SK-N-SH treated with all-trans-retinoic acid at 6 μM for 48 hours (cell line): Measurements from ENCODE around the gene VPS41.

Source experiments
- ATAC-seq: fragments of 200-7000 bp; cut with Tn5 transposase; 3 replicates; pipeline ENCODE4 v1.9.1; 2020; ENCODE audit warnings: mild to moderate bottlenecking, moderate library complexity
- ARNTL ChIP-seq: fragments of 450-650 bp; formaldehyde crosslinking; IDR thresholded peaks from 2 replicates; pipeline ENCODE4 v1.5.0; 2020; ENCODE audit warnings: low read depth, mild to moderate bottlenecking, moderate library complexity, borderline replicate concordance
- BACH2 ChIP-seq: fragments of 250-450 bp; sonication (Bioruptor Pico); IDR thresholded peaks from 2 replicates; pipeline ENCODE4 v1.9.0; 2021; ENCODE audit warnings: mild to moderate bottlenecking, borderline replicate concordance
- CSDC2 ChIP-seq: fragments of 250-450 bp; sonication (Bioruptor Pico); IDR thresholded peaks from 2 replicates; pipeline ENCODE4 v1.5.0; 2020; ENCODE audit warnings: mild to moderate bottlenecking, moderate library complexity
- GLIS3 ChIP-seq: fragments of 250-450 bp; sonication (Bioruptor Pico); IDR thresholded peaks from 2 replicates; pipeline ENCODE4 v1.5.0; 2020; ENCODE audit warnings: mild to moderate bottlenecking, moderate library complexity
- ISL1 ChIP-seq: fragments of 250-450 bp; sonication (Bioruptor Pico); IDR thresholded peaks from 2 replicates; pipeline ENCODE4 v2.1.2; 2022; ENCODE audit warnings: mild to moderate bottlenecking, moderate library complexity
- PPARA ChIP-seq: fragments of 250-450 bp; sonication (Bioruptor Pico); IDR thresholded peaks from 2 replicates; pipeline ENCODE4 v1.5.0; 2020; ENCODE audit warnings: mild to moderate bottlenecking, borderline replicate concordance
- RARB ChIP-seq: fragments of 250-450 bp; sonication (Bioruptor Pico); IDR thresholded peaks from 2 replicates; pipeline ENCODE4 v1.8.0; 2021; ENCODE audit warnings: mild to moderate bottlenecking, moderate library complexity
- SNAI2 ChIP-seq: fragments of 250-450 bp; sonication (Bioruptor Pico); IDR thresholded peaks from 2 replicates; pipeline ENCODE4 v1.5.0; 2020; ENCODE audit warnings: mild to moderate bottlenecking, moderate library complexity
- TCF4 ChIP-seq: fragments of 250-450 bp; sonication (Bioruptor Pico); IDR thresholded peaks from 2 replicates; pipeline ENCODE4 v1.8.0; 2021; ENCODE audit warnings: mild to moderate bottlenecking, moderate library complexity, borderline replicate concordance
- TOX ChIP-seq: fragments of 250-450 bp; sonication (Bioruptor Pico); IDR thresholded peaks from 2 replicates; pipeline ENCODE4 v1.8.0; 2021; ENCODE audit warnings: mild to moderate bottlenecking, moderate library complexity, borderline replicate concordance
- ZC3H10 ChIP-seq: fragments of 250-450 bp; sonication (Bioruptor Pico); IDR thresholded peaks from 2 replicates; pipeline ENCODE4 v1.5.1; 2021; ENCODE audit warnings: mild to moderate bottlenecking, moderate library complexity
- ZFP3 ChIP-seq: fragments of 250-450 bp; sonication (Bioruptor Pico); IDR thresholded peaks from 2 replicates; pipeline ENCODE4 v1.5.0; 2020; ENCODE audit warnings: mild to moderate bottlenecking, moderate library complexity
- ZFP30 ChIP-seq: fragments of 450-650 bp; formaldehyde crosslinking; IDR thresholded peaks from 2 replicates; pipeline ENCODE4 v1.5.0; 2022; ENCODE audit warnings: mild to moderate bottlenecking, moderate library complexity
- ZNF565 ChIP-seq: fragments of 450-650 bp; formaldehyde crosslinking; conservative IDR thresholded peaks from 2 replicates; pipeline ENCODE4 v1.5.0; 2020; ENCODE audit warnings: low read depth, mild to moderate bottlenecking, moderate library complexity
- ZNF70 ChIP-seq: fragments of 450-650 bp; formaldehyde crosslinking; IDR thresholded peaks from 2 replicates; pipeline ENCODE4 v1.5.0; 2020; ENCODE audit warnings: mild to moderate bottlenecking, moderate library complexity
- ZNF8 ChIP-seq: fragments of 450-650 bp; formaldehyde crosslinking; IDR thresholded peaks from 2 replicates; pipeline ENCODE4 v1.5.0; 2020; ENCODE audit warnings: mild to moderate bottlenecking, moderate library complexity
- TF ChIP-seq, protein P1 (sequence below): fragments of 250-450 bp; sonication (Bioruptor Pico); IDR thresholded peaks from 2 replicates; pipeline ENCODE4 v1.8.0; 2020; ENCODE audit warnings: mild to moderate bottlenecking, moderate library complexity, borderline replicate concordance
- TF ChIP-seq, protein P2 (sequence below): fragments of 250-450 bp; sonication (Bioruptor Pico); IDR thresholded peaks from 2 replicates; pipeline ENCODE4 v1.5.1; 2020; ENCODE audit warnings: low read depth, mild to moderate bottlenecking, moderate library complexity
- TF ChIP-seq, protein P3 (sequence below): fragments of 250-450 bp; sonication (Bioruptor Pico); IDR thresholded peaks from 2 replicates; pipeline ENCODE4 v1.5.1; 2021; ENCODE audit warnings: mild to moderate bottlenecking, moderate library complexity
- TF ChIP-seq, protein P4 (sequence below): fragments of 250-450 bp; sonication (Bioruptor Pico); IDR thresholded peaks from 2 replicates; pipeline ENCODE4 v1.8.0; 2021; ENCODE audit warnings: low read depth, mild to moderate bottlenecking, moderate library complexity, borderline replicate concordance

Gene VPS41

DNA sequence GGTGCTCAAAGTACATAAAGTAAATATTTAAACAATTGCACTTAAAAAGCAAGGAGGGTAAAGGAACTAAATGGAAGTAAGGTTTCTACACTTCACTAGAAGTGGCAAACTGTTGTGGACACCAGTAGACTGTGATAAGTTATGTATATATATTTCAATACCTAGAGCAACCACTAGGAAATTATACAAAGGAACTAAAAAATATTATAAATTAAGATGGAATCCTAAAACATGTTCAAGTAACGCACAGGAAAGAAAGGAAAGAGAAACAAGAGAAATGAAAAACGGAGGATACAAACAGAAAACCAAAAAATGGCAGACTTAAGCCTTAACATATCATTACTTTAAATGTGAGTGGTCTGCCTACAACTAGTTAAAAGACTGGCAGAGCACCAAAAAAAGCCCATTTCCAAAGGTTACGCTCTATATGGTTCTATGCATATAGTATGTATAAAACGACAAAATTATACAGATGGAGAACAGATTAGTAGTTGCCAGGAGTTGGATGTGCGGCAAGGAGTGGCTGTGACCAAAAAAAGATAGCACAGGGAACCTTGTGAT lies 19.0 kb downstream of the VPS41 start (continued):
- TF ChIP-seq, protein P1, sequence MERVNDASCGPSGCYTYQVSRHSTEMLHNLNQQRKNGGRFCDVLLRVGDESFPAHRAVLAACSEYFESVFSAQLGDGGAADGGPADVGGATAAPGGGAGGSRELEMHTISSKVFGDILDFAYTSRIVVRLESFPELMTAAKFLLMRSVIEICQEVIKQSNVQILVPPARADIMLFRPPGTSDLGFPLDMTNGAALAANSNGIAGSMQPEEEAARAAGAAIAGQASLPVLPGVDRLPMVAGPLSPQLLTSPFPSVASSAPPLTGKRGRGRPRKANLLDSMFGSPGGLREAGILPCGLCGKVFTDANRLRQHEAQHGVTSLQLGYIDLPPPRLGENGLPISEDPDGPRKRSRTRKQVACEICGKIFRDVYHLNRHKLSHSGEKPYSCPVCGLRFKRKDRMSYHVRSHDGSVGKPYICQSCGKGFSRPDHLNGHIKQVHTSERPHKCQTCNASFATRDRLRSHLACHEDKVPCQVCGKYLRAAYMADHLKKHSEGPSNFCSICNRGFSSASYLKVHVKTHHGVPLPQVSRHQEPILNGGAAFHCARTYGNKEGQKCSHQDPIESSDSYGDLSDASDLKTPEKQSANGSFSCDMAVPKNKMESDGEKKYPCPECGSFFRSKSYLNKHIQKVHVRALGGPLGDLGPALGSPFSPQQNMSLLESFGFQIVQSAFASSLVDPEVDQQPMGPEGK = no peak
- TF ChIP-seq GLIS3 (CRISPR knock-in tag) = no peak

DNA sequence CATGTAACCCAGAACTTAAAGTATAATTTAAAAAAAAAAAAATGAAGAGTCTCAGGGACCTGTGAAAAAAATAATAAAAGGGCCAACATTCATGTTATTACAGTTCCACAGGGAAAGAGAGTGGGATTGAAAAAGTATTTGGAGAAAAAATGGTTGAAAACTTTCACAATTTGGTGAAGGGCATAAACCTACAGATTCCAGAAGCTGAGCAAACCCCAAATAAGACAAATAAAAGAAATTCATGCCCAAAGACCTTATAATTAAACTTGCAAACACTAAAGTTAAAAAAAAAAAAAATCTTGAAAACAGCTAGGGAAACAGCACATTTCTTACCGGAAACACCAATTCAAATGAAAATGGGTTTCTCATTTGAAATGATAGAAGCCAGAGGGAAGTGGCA lies 19.9 kb downstream of the VPS41 start:
- TF ChIP-seq SNAI2 (CRISPR knock-in tag) (no peak), ZFP30 (CRISPR knock-in tag) (no peak), PPARA (CRISPR knock-in tag) (no peak), ARNTL (no peak), ISL1 (CRISPR knock-in tag) (no peak), CSDC2 (CRISPR knock-in tag) (no peak), RARB (no peak)
- TF ChIP-seq, protein P1 = no peak
- TF ChIP-seq, protein P2, sequence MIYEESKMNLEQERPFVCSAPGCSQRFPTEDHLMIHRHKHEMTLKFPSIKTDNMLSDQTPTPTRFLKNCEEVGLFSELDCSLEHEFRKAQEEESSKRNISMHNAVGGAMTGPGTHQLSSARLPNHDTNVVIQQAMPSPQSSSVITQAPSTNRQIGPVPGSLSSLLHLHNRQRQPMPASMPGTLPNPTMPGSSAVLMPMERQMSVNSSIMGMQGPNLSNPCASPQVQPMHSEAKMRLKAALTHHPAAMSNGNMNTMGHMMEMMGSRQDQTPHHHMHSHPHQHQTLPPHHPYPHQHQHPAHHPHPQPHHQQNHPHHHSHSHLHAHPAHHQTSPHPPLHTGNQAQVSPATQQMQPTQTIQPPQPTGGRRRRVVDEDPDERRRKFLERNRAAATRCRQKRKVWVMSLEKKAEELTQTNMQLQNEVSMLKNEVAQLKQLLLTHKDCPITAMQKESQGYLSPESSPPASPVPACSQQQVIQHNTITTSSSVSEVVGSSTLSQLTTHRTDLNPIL (CRISPR knock-in tag) = no peak
- TF ChIP-seq, protein P3, sequence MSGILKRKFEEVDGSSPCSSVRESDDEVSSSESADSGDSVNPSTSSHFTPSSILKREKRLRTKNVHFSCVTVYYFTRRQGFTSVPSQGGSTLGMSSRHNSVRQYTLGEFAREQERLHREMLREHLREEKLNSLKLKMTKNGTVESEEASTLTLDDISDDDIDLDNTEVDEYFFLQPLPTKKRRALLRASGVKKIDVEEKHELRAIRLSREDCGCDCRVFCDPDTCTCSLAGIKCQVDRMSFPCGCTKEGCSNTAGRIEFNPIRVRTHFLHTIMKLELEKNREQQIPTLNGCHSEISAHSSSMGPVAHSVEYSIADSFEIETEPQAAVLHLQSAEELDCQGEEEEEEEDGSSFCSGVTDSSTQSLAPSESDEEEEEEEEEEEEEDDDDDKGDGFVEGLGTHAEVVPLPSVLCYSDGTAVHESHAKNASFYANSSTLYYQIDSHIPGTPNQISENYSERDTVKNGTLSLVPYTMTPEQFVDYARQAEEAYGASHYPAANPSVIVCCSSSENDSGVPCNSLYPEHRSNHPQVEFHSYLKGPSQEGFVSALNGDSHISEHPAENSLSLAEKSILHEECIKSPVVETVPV (CRISPR knock-in tag) = no peak
- ATAC-seq = no peak

DNA sequence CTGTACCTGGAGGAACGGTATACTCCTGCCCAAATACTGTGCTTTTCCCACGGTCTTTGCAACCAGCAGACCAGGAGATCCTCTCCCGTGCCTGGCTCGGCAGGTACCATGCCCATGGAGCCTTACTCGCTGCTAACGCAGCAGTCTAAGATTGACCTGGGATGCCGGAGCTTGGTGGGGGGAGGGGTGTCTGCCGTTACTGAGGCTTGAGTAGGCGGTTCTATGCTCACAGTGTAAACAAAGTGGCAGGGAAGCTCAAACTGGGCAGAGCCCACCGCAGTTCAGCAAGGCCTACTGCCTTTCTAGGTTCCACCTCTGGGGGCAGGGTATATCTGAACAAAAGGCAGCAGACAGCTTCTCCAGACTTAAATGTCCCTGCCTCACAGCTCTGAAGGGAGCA lies 22.7 kb downstream of the VPS41 start:
- no peak for ATAC-seq
- no peak for TF ChIP-seq GLIS3 (CRISPR knock-in tag)
- no peak for TF ChIP-seq PPARA (CRISPR knock-in tag)
- no peak for TF ChIP-seq ZFP30 (CRISPR knock-in tag)
- TF ChIP-seq ZNF8 (CRISPR knock-in tag) = no peak
- TF ChIP-seq TCF4 (CRISPR knock-in tag) = no peak
- TF ChIP-seq ZFP3 (CRISPR knock-in tag) = no peak
- TF ChIP-seq ZC3H10 (CRISPR knock-in tag) = no peak
- no peak for TF ChIP-seq SNAI2 (CRISPR knock-in tag)
- no peak for TF ChIP-seq ZNF565
- TF ChIP-seq CSDC2 (CRISPR knock-in tag) = no peak
- no peak for TF ChIP-seq BACH2 (CRISPR knock-in tag)
- TF ChIP-seq RARB = no peak
- TF ChIP-seq, protein P3 (CRISPR knock-in tag) = no peak
- TF ChIP-seq ZNF70 (CRISPR knock-in tag) = no peak
- TF ChIP-seq TOX (CRISPR knock-in tag) = no peak
- TF ChIP-seq ISL1 (CRISPR knock-in tag) = no peak
- TF ChIP-seq, protein P2 (CRISPR knock-in tag) = no peak
- TF ChIP-seq, all 23 proteins: peak for 0

DNA sequence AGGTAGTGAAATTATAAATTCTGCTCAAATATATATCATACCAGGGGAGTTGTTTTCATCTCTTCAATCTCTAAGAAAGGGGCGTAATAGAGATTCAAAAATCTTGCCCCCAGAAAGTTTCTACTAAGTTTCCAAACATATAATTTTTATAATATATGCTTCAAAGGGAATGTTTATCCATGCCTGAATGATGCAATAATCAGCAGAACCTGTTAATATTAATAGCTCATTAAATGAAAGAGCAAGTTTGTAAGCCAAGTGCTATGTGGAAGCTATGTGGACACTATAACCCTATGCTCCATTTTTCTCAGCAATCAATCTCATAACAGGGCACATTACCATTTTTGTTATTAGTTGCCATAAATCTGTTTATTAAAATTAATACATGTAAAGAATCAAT lies 25.3 kb downstream of the VPS41 start:
- TF ChIP-seq CSDC2 (CRISPR knock-in tag) (no peak), TCF4 (CRISPR knock-in tag) (no peak), ZNF8 (CRISPR knock-in tag) (no peak), ISL1 (CRISPR knock-in tag) (no peak), SNAI2 (CRISPR knock-in tag) (no peak), ZFP30 (CRISPR knock-in tag) (no peak), RARB (no peak), ARNTL (no peak), ZC3H10 (CRISPR knock-in tag) (no peak), ZFP3 (CRISPR knock-in tag) (no peak)
- TF ChIP-seq, protein P3 (CRISPR knock-in tag) = no peak
- TF ChIP-seq, protein P4, sequence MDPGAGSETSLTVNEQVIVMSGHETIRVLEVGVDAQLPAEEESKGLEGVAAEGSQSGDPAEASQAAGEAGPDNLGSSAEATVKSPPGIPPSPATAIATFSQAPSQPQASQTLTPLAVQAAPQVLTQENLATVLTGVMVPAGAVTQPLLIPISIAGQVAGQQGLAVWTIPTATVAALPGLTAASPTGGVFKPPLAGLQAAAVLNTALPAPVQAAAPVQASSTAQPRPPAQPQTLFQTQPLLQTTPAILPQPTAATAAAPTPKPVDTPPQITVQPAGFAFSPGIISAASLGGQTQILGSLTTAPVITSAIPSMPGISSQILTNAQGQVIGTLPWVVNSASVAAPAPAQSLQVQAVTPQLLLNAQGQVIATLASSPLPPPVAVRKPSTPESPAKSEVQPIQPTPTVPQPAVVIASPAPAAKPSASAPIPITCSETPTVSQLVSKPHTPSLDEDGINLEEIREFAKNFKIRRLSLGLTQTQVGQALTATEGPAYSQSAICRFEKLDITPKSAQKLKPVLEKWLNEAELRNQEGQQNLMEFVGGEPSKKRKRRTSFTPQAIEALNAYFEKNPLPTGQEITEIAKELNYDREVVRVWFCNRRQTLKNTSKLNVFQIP (CRISPR knock-in tag) = no peak
- no peak for ATAC-seq
